ENCODE measurements around the gene ZFYVE28.

The ZFYVE28 gene

DNA sequence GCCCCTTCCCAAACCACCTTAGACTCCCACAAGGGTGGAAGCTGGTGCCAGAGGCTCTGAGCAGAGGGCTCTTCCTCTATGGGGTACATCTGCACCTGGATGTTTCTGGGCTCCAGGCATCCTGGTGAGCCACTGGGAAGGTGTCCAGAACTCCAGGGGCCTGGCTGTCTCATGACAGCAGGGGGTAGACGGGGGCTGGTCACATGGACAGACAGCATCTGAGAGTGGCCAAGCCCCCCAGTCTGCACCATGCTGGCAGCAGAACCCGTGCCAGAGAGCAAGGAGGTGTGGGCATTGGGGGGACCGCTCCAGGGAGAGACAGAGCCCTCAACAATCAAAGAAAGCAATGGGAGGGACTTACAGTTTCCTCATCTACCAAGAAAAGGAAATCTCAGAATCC lies 39.5 kb downstream of the ZFYVE28 start:
- Mint-ChIP-seq H3K36me3 (ENCODE audit: low read depth) (peaks cover 6% of the 10 kb centered on the region), H3K9me3 (peaks cover 21% of the 10 kb centered on the region), H3K4me3 (no peak overlapping the region), H3K27me3 (ENCODE audit: low read depth, poor library complexity) (peaks cover 19% of the 10 kb centered on the region), H3K27ac (no peak overlapping the region), H3K4me1 (peaks cover 14% of the 10 kb centered on the region)
- TF ChIP-seq CTCF (IDR thresholded peaks at IDR 0.05), result no peak
- DNase-seq, result no peak

GRCh38 chr4:2378401-2378800 lies 40.0 kb downstream of the ZFYVE28 start:
- TF ChIP-seq CTCF (IDR thresholded peaks at IDR 0.05), result no peak
- Mint-ChIP-seq H3K36me3 (ENCODE audit: low read depth) (peaks cover 6% of the 10 kb centered on the region), H3K4me3 (no peak overlapping the region), H3K4me1 (peaks cover 9% of the 10 kb centered on the region), H3K27me3 (ENCODE audit: low read depth, poor library complexity) (peaks cover 23% of the 10 kb centered on the region), H3K9me3 (peaks cover 26% of the 10 kb centered on the region), H3K27ac (no peak overlapping the region)
- no peak for DNase-seq

DNA sequence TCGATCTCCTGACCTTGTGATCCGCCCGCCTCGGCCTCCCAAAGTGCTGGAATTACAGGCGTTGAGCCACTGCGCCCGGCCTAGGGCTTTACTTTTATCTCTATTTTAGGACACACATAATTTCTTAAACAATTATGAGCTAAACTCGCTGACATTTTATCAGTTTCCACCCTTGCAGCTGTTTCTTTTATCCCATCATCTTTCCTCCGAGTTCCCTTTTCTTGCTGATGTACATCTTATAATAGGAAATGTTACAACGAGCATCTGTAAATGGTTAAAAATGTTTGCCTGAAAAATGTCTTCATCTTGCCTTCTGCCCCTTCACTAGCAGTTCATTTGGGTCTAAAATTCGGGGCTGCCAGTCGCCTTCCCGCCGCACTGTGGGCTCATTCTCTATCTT lies 41.2 kb downstream of the ZFYVE28 start:
- Mint-ChIP-seq H3K4me3 (no peak overlapping the region), H3K27ac (no peak overlapping the region), H3K4me1 (no peaks in the 10 kb centered on the region), H3K36me3 (ENCODE audit: low read depth) (peaks cover 6% of the 10 kb centered on the region), H3K9me3 (peaks cover 28% of the 10 kb centered on the region), H3K27me3 (ENCODE audit: low read depth, poor library complexity) (peaks cover 23% of the 10 kb centered on the region)
- no peak for TF ChIP-seq CTCF (IDR thresholded peaks at IDR 0.05)
- no peak for DNase-seq

DNA sequence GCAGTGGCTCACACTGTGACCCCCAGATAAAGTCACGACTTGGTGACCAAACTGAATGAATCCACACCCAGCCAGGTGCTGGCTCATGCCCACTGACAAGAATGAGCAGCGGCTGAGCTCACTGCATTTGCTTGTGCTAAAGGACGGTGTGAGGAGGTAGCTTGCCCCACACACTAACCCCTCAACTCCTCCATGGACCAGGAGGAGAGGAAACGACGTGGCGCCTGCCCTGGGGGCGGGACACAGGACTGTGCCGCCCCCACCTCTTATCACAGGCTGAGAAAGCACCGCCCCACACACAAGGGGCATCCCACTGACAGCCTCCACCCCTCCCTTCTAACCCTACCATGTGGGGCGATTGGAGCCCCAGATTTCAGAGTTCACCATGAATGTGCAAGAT lies 43.0 kb downstream of the ZFYVE28 start:
- no peak overlapping the region for H3K4me3 Mint-ChIP-seq
- H3K27me3 Mint-ChIP-seq (ENCODE audit: low read depth, poor library complexity), result peaks cover 23% of the 10 kb centered on the region
- peaks cover 20% of the 10 kb centered on the region for H3K9me3 Mint-ChIP-seq
- no peak overlapping the region for H3K27ac Mint-ChIP-seq
- no peak for TF ChIP-seq CTCF (IDR thresholded peaks at IDR 0.05)
- no peaks in the 10 kb centered on the region for H3K4me1 Mint-ChIP-seq
- H3K36me3 Mint-ChIP-seq (ENCODE audit: low read depth), result no peaks in the 10 kb centered on the region
- DNase-seq, result no peak

- no peak for DNase-seq
- Mint-ChIP-seq H3K4me3 (no peak overlapping the region), H3K9me3 (peaks cover 24% of the 10 kb centered on the region), H3K27ac (no peak overlapping the region), H3K4me1 (no peaks in the 10 kb centered on the region), H3K27me3 (ENCODE audit: low read depth, poor library complexity) (peaks cover 19% of the 10 kb centered on the region), H3K36me3 (ENCODE audit: low read depth) (no peaks in the 10 kb centered on the region)
- no peak for TF ChIP-seq CTCF (IDR thresholded peaks at IDR 0.05)
These were observed 44.9 kb downstream of the ZFYVE28 start for GRCh38 chr4:2373532-2373931.

DNA sequence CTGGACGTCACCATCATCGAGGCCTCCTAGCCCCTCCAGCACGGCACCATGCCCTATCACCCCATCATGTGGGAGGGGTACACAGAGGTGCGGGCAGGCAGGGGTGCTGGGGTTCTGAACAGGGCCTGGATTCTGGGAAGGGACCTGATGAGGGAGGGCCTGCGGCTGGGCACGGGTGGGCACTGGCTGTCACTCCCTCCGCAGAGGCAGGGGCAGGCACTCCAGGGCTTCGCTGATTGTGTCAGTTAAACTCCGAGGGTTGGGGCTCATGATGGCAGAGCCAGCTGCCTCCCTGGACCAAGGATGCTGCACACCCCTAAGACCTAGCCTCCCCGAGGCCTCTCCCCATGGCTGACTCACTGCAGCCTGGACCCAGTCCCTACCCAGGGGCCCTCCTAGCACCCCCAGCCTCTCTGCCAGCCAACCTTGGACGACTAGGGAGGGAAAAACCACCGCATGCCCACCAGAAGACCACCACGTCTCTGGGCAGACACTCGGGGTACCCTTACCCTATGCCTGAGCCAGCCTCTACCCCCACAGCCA lies 45.9 kb downstream of the ZFYVE28 start:
- Mint-ChIP-seq H3K36me3 (ENCODE audit: low read depth) (no peaks in the 10 kb centered on the region), H3K4me1 (no peaks in the 10 kb centered on the region), H3K27ac (no peak overlapping the region), H3K9me3 (peaks cover 24% of the 10 kb centered on the region), H3K4me3 (no peak overlapping the region), H3K27me3 (ENCODE audit: low read depth, poor library complexity) (peaks cover 13% of the 10 kb centered on the region)
- TF ChIP-seq CTCF (IDR thresholded peaks at IDR 0.05), result no peak
- no peak for DNase-seq
